NT2/D1 (cell line): ENCODE measurements around the gene ZNF728.

Experiments
- YY1 ChIP-seq: IDR thresholded peaks from 2 replicates; pipeline ENCODE4 v1.6.1; 2011; ENCODE audit not compliant: insufficient read length, insufficient read depth
- ZNF274 ChIP-seq: IDR thresholded peaks from 2 replicates; pipeline ENCODE4 v1.6.1; 2011; ENCODE audit warnings: mild to moderate bottlenecking, low read depth, low read length

- no peak for TF ChIP-seq YY1
- no peak for TF ChIP-seq ZNF274
Observed at GRCh38 chr19:23052349-23052748, 49.4 kb upstream of the ZNF728 start.
